HG03064 (cell line): Measurements from ENCODE around the gene AFF2.

Experiments used
- ATAC-seq: cut with Tn5 transposase; IDR thresholded peaks from one replicate; pipeline ENCODE4 v1.9.1; 2021; ENCODE audit warnings: low read depth; ENCODE audit not compliant: unreplicated experiment

The AFF2 gene

GRCh38 chrX:148500423-148501385, at the start of gene AFF2:
AFF2 (plus strand) TSS chrX:148500617; CDS start chrX:148501098, 481 bp downstream.
- no peak for ATAC-seq

- ATAC-seq = no peak
Measured at GRCh38 chrX:148457279-148457678, 43.1 kb upstream of the AFF2 start.

GRCh38 chrX:148459343-148459742, 41.1 kb upstream of the AFF2 start:
- peak; percentile 91 for ATAC-seq

- ATAC-seq = peak; percentile 95
Measured at GRCh38 chrX:148466292-148466691, 34.1 kb upstream of the AFF2 start.

GRCh38 chrX:148470324-148470723, 30.1 kb upstream of the AFF2 start:
- ATAC-seq = no peak

- no peak for ATAC-seq
Measured at GRCh38 chrX:148474030-148474429, 26.4 kb upstream of the AFF2 start.

- no peak for ATAC-seq
Measured at GRCh38 chrX:148492057-148492456, 8.4 kb upstream of the AFF2 start.

GRCh38 chrX:148495176-148495575, 5.2 kb upstream of the AFF2 start:
- ATAC-seq = no peak

- no peak for ATAC-seq
Measured at GRCh38 chrX:148498067-148498466, 2.4 kb upstream of the AFF2 start.

- no peak for ATAC-seq
Measured at GRCh38 chrX:148499638-148500422, 587 bp upstream of the AFF2 start.

- ATAC-seq = no peak
Measured at GRCh38 chrX:148501386-148502066, 1.1 kb downstream of the AFF2 start.

GRCh38 chrX:148504506-148504905, 4.1 kb downstream of the AFF2 start:
- ATAC-seq = no peak

GRCh38 chrX:148507418-148507817, 7.0 kb downstream of the AFF2 start:
- no peak for ATAC-seq

- ATAC-seq = no peak
Measured at GRCh38 chrX:148512453-148512852, 12.0 kb downstream of the AFF2 start.

- ATAC-seq = no peak
Measured at GRCh38 chrX:148513661-148514060, 13.2 kb downstream of the AFF2 start.

GRCh38 chrX:148517176-148517575, 16.8 kb downstream of the AFF2 start:
- no peak for ATAC-seq

- no peak for ATAC-seq
Measured at GRCh38 chrX:148522006-148522405, 21.6 kb downstream of the AFF2 start.

- ATAC-seq = no peak
Measured at GRCh38 chrX:148523303-148524080, 23.1 kb downstream of the AFF2 start.

GRCh38 chrX:148530464-148531077, 30.2 kb downstream of the AFF2 start:
- ATAC-seq = no peak

- no peak for ATAC-seq
Measured at GRCh38 chrX:148534291-148534690, 33.9 kb downstream of the AFF2 start.
